Hematopoietic multipotent progenitor cell (in vitro differentiated cells): ENCODE results near the gene MFN2. TPM values are rescaled to one million over a fixed set of nuclear protein-coding genes. Genes with fewer than 3 reads are reported as not detected.
"Not testable (repeated sequence)": the region's sequence is repeated elsewhere in the genome, so short reads cannot be mapped to it uniquely, and the experiment has no call there.

Source experiments
- DNase-seq, 3 donors: peaks; one replicate each; pipeline ENCODE4 v3.0.0-alpha.2; 2011 to 2015; ENCODE audit warnings: low read depth in 2 of 3, low spot score in 2 of 3
- total RNA-seq: library from RNA; depleted of rRNA; stranded (reverse); fragments of >200 nt; gene quantifications from one replicate; pipeline ENCODE4 v1.2.3, GENCODE V29; 2012

Gene MFN2
- total RNA-seq, 1 donor, result 32.6 TPM

DNA sequence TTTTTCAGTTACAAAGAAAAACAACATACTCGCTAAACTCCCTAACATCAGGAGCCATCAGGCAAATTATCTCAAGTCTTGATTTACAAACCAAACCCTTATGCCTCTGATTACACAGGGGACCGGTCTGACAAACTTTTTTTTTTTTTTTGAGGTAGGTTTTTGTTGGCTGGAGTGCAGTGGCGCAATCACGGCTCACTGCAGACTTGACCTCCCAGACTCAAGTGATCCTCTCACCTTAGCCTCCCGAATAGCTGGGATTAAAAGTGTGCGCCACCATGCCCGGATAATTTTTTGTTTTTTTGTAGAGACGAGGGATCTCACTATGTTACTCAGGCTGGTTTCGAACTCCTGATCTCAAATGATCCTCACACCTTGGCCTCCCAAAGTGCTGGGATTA, 35.3 kb downstream of the MFN2 start:
- no peak for DNase-seq

DNA sequence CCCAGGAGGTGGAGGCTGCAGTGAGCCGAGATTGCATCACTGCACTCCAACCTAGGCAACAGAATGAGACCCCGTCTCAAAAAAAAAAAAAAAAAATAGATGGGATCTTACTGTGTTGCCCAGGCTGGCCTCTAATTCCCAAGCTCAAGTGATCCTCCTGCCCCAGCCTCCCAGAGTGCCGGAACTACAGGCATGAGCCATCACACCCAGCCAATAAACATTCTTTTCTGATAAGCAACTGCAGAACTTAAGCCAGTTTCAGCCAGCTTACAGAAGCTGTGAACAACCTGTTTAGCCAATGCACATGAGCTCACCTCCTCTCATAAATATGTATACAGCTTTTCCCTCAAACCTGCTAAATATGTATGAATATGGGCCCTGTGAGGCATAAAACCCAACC, 35.9 kb downstream of the MFN2 start:
- DNase-seq, result no peak

DNA sequence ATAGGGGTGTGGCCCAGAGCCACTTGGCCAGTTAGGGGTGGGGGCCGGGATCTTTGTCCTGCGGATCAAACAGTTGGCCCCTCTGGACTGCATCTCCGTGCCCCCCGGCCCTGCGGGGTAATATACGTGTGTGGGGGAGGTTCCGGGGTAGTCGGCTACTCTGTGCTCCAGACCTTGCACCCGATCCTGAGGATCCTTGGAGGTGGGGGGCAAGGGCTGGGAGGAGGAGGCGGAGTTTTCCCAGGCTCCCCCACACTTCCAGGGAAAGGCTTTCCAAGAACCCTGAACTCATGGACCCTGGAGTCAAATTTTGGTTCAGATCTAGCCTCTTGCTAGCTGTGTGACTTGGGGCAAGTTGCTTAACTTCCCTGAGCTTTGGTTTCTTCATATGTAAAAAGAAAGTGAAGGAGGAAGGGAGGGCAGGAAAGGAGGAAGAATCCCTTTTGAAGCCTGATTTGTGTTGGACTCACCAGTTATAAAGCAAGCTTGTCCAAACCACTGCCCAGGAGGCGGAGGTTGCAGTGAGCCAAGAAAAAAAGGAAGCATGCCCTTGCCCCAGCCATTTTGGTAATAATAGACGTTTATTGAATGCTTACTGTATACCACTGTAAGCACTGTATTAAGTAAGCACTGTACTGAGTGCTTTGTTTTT, 39.7 kb downstream of the MFN2 start:
- DNase-seq, result no peak

DNA sequence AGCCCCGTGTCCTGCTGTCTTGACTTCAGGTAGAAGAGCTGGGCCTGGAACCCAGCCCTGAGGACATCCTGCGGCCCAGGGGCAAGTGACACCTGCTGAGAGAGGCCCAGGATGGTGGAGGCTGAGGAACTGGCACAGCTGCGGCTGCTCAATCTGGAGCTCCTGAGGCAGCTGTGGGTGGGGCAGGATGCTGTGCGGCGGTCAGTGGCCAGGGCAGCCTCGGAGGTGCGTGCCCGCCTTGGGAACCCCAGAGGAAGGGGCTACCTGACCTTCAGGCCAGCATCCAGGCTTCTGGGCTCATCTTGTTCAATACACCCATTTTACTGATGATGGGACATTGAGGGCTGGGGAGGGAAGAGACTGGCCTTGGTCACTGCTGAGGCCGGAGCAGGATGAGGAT, 41.4 kb downstream of the MFN2 start:
- DNase-seq, result no peak

DNA sequence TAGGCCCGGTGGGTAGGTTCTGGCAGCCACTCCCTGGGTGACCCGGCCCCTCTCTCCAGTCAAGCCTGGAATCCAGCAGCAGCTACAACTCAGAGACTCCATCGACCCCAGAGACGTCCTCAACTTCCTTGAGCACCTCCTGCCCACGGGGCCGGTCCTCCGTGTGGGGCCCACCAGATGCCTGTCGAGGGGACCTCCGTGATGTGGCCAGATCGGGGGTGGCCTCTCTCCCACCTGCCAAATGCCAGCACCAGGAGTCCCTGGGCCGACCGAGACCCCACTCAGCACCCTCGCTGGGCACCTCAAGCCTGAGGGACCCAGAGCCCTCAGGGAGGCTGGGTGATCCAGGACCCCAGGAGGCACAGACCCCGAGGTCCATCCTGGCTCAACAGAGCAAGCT, 41.8 kb downstream of the MFN2 start:
- DNase-seq, result no peak

DNA sequence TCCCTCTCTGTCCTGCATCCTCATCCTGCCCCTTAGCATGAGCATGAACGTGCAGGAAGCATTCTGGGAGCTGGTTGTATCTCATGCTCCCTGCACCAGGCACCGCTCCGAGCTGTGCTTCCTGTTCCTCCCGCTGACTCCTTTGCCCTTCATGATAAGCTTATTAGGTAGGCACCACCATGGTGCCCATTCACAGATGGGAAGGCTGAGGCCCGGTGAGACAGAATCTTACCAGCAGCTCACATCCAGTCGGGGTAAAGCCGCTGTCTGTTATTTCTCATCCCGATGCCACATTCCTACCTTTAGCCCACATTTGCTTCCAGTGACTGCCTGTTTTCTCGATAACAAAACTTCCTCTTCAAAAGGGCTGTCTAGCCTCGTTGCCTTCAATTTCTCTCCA, 46.3 kb downstream of the MFN2 start:
- DNase-seq, result no peak

DNA sequence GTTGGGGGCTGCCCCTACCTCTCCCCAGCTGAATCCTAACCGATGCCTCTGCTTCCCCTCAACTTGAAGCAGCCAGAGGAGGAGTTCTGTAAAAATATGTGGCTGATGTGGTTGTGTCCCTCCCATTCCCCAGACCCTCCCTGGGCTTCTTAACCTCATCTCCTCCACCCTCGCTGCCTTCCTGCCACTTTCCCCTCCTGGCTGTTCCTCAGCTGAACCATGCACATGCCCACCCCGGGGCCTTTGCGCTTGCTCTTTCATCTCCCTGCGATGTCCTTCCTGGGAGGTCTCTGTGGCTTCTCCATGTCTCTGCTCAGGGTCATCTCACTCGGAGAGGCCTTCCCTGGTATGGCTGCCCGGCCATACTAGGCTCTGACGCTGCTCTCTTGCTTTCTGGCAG, 48.0 kb downstream of the MFN2 start:
- DNase-seq, result no peak

DNA sequence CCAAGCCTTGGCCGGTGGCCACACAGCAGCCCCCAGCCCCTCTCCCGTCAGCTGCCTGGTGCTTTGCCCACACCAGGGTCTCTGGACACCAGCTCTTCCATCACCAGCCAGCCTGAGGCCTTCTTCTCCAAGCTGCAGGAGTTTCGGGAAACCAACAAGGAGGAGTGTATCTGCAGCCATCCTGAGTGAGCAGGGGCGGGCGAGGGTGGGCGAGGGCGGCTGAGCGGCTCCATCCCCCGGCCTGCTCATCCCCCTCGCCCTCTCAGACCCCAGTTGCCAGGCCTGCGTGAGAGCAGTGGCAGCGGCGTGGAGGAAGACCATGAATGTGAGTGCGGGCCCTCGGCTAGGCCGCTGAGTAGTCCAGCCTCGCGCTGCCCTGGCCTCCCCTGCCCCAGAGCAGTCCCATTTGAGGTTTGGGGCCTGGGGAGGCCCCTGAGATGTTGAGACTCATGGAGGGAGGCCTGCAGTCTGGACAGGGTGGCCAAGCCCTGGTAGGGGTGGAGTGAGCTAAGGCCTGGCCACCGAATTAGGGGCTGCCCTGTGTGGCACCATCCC, 48.8 kb downstream of the MFN2 start:
- DNase-seq, result no peak

DNA sequence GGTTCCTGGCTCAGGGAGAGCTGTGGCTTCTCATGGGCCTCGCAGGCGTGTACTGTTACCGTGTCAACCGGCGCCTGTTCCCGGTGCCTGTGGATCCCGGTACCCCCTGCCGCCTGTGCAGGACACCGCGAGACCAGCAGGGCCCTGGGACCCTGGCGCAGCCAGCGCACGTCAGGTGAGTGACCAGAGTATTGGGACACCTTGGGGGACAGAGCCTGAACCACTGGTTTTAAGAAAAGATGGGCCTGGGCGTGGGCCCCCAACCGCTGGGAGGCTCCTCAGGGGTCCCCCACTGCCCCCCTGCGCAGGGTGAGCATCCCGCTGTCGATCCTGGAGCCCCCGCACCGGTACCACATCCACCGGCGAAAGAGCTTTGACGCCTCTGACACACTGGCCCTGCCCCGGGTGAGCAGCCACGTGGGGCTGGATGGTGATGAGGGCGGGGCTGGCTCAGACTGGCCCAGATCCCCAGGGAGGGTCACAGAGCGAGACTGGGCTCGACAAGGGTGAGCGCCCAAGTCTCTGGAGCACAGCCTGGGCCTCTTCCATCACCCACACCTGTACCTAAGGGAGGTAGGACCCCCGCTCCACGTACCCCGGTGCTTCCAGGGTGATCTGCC, 49.6 kb downstream of the MFN2 start:
- no peak for DNase-seq

DNA sequence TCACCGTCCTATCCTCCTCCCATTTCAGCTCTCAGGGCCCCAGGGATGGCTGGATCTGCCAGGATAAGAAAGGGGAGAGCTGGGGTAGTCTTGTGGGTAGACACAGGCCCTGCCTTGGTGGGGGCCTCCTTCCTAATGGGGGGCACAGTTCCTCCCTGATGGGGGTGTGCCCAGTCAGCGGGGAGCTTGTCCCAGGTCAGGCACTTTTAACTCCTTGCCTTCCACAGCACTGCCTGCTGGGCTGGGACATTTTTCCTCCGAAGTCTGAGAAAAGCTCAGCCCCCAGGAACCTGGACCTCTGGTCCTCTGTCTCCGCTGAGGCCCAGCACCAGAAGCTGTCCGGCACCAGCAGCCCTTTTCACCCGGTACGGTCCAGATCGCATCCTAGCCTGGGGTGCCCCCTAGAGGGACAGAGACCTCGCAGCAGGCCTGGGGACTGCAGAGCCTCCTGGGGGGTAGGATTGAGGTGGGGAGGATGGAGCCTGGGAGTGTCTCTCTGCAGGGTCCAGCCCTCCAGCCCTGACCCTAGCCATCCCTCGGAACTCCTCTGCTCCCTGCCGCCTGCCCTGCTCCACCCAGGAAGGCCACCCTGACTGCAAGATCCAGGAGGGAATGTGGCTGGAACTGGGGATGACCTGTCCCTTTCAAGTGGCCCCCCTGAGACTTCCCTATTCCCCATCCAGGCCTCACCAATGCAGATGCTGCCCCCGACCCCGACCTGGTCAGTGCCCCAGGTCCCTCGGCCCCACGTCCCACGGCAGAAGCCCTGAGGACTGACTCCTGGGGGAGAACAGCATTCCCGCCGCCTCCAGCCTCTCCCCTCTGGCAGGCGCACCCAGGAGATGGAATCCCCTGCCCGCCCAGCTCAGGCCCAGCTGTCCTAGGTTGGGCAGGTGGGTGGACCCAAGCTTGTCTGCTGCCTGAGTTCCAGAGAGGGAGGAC, 51.1 kb downstream of the MFN2 start:
- DNase-seq, result peak in 1 of 3 donors; percentile 33

DNA sequence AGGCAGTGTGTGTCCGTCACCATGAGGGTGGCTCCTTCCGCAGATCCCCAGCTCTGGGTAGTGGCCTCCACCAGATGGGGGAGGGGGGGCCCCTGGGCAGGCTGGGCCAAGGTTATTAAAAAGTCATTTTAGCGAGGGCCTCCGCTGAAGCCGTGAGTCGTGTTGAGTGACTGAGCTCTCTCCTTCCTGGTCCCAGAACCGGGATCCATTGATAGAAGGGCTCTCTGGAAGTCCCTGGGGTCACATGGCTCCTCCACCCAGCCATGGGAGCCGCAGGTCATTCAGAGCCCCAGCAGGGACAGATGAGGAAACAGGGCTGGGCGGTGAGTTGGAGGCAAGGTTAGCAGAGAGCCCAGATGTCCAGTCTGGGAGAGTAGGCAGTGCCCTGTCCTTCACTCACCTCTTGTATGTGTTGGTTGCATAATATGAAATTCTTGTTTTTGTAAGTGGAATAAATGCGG, 51.9 kb downstream of the MFN2 start:
- no peak for DNase-seq

DNA sequence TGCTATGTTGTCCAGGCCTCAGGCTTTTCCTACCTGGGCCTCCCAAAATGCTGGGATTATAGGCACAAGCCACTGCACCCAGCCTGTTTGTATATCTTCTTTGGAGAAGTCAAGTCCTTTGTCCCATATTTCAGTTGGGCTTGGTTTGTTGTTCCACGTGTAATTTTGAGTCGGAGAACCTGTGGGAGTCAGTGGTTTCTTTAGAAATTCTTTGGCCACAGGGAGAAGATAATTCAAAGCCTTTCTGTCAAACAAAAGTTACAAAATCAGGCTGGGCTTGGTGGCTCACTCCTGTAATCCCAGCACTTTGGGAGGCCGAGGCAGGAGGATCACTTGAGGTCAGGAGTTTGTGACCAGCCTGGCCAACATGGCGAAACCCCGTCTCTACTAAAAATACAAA, 53.2 kb downstream of the MFN2 start:
- not testable (repeated sequence) for DNase-seq

DNA sequence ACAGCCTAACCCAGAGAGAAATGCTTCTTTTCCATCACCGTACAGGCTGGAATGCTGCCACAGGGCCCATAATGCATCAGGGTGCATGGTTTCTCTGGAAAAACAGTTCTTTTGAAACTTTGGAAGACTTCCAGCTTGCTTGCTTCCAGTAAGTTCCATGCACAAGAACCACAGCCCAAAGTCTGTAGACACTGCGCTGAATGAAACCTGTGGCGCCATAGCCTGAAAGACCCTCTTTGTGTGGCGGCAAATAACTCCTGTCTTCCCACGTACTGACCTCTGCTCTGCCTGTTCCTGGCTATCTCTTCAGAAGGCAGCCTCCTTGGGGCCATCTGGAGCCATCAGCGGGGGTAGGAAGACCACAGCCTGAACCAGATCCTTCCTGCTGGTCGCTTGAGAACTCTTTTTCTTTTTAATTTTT, 54.1 kb downstream of the MFN2 start:
- DNase-seq, result no peak

DNA sequence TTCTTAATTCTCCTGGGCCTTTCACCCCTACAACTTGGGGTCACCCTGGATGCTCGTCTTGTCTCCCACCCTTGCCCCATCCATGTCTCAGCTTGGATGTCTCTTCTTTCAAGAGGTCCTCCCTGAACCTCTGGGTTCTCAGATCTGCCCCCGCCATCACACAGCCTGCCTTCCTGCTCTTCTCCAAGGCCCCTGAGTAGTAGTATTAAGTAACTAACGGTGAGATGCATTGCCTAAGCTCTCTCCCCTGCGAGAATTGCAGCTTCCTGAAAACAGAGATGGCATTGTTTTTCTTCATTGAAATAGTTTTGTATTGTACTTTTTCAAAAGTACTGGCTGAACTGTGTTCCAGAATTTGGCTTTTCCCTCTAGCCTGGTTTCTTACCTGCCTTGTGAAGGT, 55.1 kb downstream of the MFN2 start:
- no peak for DNase-seq

DNA sequence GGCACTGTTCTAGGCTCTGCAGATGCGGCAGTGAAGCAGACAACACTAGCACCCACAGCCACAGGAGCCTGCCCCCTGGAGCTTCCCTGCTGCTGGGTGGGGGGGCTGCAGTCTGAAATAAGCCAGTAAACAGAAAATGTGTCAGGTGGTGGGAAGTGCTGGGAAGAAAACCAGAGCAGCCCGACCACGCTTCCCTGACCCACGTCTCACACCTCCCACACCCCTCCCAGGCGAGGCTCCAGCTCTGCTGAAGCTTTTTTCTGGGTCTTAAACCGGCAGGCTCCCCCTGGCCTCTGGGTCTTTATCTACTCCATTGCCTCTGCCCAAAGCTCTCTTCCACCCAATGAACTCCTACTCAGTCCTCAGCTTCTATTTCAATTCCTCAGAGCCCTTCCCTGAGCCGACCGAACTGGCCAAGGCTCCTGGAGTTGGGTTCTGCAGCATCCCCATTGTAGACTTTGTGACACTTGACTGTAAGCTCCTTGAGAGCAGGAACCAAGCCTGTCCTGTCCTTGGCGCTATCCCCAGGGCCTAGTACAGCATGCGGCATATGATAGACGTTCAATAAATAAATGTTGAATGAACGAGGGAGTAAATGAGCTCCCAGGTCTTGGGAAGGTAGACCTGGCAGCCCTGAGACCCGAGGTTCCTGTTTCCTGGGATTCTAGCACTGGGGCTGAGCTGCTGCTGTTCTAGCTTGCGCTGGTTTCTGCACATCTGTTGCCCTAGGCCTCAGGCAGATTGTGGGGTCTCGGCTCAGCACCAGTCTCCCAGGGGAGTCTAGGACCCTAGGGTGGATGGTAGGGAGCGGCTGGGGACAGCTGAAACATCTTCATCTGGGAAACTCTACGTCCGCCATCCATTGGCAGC, 57.5 kb downstream of the MFN2 start:
- no peak for DNase-seq

DNA sequence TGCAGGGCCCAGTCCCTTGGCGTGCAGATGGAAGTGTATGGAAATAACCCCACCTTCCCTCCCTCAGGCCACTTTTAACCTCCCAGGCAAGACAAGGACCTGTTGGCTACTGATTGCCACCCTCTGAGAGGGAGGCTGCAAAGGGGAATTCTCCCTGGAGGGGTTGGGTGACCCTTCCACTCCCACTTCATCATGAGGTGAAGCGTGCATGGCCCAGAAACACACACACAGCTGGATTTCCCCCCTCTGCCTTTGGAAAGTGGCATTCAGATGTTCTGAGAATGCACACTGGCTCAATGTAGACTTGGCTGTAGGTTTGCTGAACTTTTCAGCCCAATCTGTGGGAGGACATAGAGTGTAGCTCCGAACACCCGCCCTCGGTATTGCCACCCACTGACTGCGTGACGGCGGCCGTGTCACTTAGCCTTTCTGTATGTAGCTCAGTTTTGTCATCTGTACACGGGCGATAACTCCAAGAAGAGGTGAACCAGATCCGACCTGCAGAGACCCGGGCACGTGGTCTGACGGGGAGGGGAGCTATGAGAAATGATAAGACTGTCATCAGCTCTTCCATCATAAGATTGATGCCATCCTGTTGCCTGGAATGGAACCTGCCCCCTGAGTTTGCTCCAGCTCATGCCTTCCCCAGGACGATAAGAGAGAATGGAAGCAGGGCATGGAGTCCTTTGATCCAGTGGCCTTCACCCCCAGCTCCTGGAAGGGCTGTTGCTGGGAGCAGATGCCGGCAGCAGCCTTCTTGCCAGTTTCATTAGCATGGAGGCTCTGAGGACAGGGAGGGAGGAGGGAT, 58.3 kb downstream of the MFN2 start:
- no peak for DNase-seq

DNA sequence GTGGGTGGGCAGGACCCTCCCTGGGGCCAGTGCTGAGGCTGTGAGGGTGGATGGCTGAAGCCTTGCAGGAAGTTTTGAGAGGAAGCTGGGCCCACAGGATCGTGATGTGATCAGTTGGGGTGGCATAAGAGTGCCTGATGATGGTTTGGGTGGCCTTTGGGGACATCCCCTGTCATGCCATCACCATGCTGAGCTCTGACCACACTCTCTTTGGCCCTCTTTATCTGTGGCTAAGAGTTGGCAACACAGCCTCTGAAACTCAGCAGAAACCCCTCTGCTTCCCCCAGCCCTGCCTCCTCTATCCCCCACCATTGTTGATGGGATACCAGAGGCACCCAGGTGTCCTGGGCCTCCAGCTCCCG, 58.9 kb downstream of the MFN2 start:
- DNase-seq, result no peak

DNA sequence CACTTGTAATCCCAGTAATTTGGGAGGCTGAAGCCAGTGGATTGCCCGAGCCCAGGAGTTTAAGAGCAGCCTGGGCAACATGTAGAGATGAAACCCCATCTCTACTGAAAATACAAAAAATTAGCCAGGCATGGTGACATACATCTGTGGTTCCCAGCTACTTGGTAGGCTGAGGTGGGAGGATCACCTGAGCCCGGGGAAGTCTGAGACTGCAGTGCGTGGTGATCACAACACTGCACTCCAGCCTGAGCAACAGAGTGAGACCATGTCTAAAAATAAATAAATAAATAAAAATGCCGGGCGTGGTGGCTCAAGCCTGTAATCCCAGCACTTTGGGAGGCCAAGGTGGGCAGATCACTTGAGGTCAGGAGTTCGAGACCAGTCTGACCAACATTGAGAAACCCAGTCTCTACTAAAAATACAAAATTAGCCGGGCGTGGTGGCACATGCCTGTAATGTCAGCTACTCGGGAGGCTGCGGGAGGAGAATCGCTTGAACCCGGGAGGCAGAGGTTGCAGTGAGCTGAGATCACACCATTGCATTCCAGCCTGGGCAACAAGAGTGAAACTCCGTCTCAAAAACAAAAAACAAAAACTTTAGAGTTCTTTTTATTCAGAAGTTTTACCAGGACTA, 59.7 kb downstream of the MFN2 start:
- DNase-seq, result not testable (repeated sequence)

DNA sequence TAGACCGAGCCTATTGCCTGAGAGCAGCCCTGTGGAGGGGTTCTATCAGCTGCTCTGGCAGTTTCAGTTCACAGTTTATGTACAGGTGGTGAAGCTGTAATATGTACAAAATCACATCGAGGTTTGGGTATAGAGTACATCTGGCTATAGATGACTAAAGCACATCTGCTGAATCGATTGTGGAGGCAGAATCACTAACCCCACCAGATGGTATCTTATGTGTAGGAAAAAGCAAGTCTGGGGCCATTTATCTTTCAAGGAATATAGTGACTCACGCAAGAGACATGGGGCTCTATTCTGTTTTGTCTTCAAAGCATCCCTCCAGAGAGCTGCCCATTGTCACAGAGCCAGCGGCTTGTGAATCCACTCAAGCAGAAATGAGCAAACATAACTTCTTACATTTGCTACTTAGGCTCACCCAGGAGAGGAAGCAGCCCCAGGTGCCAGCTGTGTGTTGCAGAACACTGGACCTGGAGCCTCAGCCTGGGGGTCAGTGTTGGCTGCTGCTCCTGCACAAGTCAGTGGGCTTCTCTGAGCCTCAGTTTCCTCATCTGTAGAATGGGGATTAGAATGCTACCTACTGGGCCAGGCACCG, 60.3 kb downstream of the MFN2 start:
- DNase-seq, result no peak
